ENCODE measurements around the gene KIAA1586. TPM values are rescaled to one million over a fixed set of nuclear protein-coding genes. Genes with fewer than 3 reads are reported as not detected.

KIAA1586 gene
- total RNA-seq, 1 donor from 2014 or later: 5.7 TPM

- Histone ChIP-seq H3K4me1 (no peaks in the 10 kb centered on the region), H3K9me3 (replicated peaks) (no peaks in the 10 kb centered on the region), H3K4me3 (no peak overlapping the region), H3K27ac (replicated peaks) (no peak overlapping the region), H3K36me3 (no peaks in the 10 kb centered on the region), H3K27me3 (ENCODE audit: low read depth) (no peaks in the 10 kb centered on the region)
- TF ChIP-seq CTCF (IDR thresholded peaks at IDR 0.05; ENCODE audit: borderline replicate concordance): no peak
- DNase-seq: no peak
- intact Hi-C loops (cut with micrococcal nuclease): no loop called here
These were observed 23.4 kb downstream of the KIAA1586 start for GRCh38 chr6:57069920-57070331.

DNA sequence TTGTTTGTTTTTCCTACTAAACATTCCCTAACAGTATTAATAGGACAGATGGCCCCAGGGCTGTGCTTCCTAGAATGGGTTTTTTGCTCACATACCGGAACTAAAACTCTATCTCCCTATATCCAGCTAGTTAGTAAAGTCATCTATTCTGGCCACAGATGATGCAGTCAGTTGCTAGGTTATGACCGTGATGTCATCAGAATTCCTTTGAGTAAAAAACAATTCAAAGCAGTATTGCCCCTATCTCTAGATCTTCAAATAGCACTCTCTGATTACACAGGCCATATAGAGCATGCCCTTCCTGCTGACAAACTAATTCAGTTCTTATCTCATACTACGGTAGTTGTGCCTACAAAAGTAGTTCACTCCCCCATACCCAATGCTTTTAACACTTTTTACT is 25.6 kb downstream of the KIAA1586 start:
- intact Hi-C loops (cut with micrococcal nuclease): no loop called here
- TF ChIP-seq CTCF (IDR thresholded peaks at IDR 0.05; ENCODE audit: borderline replicate concordance): no peak
- Histone ChIP-seq H3K27ac (replicated peaks) (no peak overlapping the region), H3K27me3 (ENCODE audit: low read depth) (no peaks in the 10 kb centered on the region), H3K9me3 (replicated peaks) (no peaks in the 10 kb centered on the region), H3K36me3 (no peaks in the 10 kb centered on the region), H3K4me1 (no peaks in the 10 kb centered on the region), H3K4me3 (no peak overlapping the region)
- no peak for DNase-seq

DNA sequence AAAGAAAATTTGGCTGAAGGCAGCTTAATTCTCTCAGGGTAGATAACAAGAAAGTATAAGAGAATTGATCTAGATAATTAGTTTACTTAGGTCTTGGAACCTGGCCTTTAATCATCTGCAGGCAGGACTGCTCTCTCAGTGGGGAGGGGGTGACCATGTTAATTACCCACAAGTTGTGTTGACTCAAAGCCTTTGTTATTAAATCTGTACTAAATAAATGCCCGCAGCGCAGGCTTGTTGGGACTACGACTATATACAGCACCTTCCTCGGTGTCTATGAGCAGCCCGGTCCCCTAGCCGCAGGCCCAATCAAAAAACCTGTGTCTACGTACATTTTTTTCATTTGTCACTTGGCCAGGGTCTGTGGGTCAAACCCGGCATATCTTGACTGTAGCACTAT is 27.9 kb downstream of the KIAA1586 start:
- Histone ChIP-seq H3K4me1 (no peaks in the 10 kb centered on the region), H3K27me3 (ENCODE audit: low read depth) (no peaks in the 10 kb centered on the region), H3K9me3 (replicated peaks) (no peaks in the 10 kb centered on the region), H3K4me3 (no peak overlapping the region), H3K36me3 (no peaks in the 10 kb centered on the region), H3K27ac (replicated peaks) (no peak overlapping the region)
- TF ChIP-seq CTCF (IDR thresholded peaks at IDR 0.05; ENCODE audit: borderline replicate concordance): no peak
- no peak for DNase-seq
- intact Hi-C loops (cut with micrococcal nuclease): no loop called here

DNA sequence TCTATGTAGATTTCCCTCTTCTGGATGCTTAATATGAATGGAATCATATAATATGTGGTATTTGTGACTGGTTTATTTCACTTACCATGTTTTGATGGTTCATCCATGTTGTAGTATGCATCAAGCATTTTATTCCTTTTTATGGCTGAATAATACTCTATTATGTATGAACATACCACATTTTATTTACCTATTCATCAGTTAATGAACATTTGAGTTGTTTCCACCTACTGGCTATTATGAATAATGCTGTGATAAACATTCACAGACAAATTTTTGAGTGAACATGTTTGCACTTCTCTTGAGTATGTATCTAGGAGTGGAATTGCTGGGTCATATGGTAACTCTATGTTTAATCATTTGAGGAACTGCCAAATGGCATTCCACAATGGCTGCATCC is 28.6 kb downstream of the KIAA1586 start:
- Histone ChIP-seq H3K27me3 (ENCODE audit: low read depth) (no peaks in the 10 kb centered on the region), H3K4me3 (no peak overlapping the region), H3K36me3 (no peaks in the 10 kb centered on the region), H3K27ac (replicated peaks) (no peak overlapping the region), H3K9me3 (replicated peaks) (peaks cover 6% of the 10 kb centered on the region), H3K4me1 (no peaks in the 10 kb centered on the region)
- TF ChIP-seq CTCF (IDR thresholded peaks at IDR 0.05; ENCODE audit: borderline replicate concordance): no peak
- intact Hi-C loops (cut with micrococcal nuclease): no loop called here
- DNase-seq: no peak

DNA sequence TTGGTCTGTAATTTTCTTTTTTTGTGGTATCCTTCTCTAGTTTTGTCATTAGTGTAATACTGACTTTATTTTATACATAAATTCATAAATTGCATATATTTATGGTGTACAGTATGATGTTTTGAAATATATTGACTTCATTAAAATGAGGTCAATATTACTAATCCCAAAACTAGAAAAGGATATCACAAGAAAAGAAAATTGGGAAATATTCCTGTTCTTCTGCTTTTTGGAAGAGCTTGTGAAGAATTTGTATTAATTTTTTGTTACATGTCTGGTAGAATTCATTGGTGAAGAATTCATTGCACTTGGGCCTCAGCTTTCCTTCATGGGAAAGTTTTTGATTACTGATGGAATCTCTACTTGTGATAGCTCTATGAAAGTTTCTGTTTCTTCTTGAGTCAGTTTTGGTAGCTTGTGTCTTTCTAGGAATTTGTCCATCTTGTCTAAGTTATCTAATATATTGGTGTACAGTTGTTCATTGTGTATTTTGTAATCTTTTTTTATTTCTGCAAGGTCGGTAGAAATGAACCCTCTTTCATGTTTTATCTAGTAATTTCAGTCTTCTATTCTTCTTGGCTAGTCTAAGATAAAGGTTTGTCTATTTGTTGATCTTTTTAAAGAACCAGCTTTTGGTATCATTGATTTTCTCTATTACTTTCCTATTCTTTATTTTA is 32.2 kb downstream of the KIAA1586 start:
- no peak for TF ChIP-seq CTCF (IDR thresholded peaks at IDR 0.05; ENCODE audit: borderline replicate concordance)
- H3K27me3 ChIP-seq (ENCODE audit: low read depth): no peaks in the 10 kb centered on the region
- H3K9me3 ChIP-seq (replicated peaks): peaks cover 11% of the 10 kb centered on the region
- H3K4me1 ChIP-seq: no peaks in the 10 kb centered on the region
- no peak overlapping the region for H3K4me3 ChIP-seq
- DNase-seq: no peak
- intact Hi-C loops (cut with micrococcal nuclease): no loop called here
- no peak overlapping the region for H3K27ac ChIP-seq (replicated peaks)
- no peaks in the 10 kb centered on the region for H3K36me3 ChIP-seq

Measured in left ventricle myocardium inferior (tissue), 1 donor.